Stimulated activated CD8-positive, alpha-beta memory T cell treated with anti-CD3 and anti-CD28 coated beads, Interleukin-12 subunit alpha, Interleukin-12 subunit beta, amount 100 ng/mL, for 1 hour (primary cell): ENCODE measurements around the gene FMO1.
"Not testable (repeated sequence)": the region's sequence is repeated elsewhere in the genome, so short reads cannot be mapped to it uniquely, and the experiment has no call there.

Experiments
- DNase-seq: peaks from one replicate; pipeline ENCODE4 v3.0.0-alpha.2; 2020; ENCODE audit warnings: low read depth

The FMO1 gene

DNA sequence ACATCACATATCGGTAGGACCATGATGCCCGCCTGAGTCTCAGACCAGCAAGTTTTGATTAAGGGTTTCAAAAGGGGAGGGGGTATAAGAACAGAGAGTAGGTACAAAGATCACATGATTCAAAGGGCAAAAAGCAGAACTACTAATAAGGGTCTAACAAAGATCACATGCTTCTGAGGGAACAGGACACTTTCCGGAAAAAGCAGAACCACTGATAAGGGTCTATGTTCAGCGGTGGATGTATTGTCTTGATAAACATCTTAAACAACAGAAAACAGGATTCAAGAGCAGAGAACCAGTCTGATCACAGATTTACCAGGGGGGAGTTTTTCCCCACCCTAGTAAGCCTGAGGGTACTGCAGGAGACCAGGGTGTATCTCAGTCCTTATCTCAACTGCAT, 12.1 kb upstream of the FMO1 start:
- DNase-seq: not testable (repeated sequence)

- no peak for DNase-seq
Observed at GRCh38 chr1:171243878-171244277, 4.4 kb upstream of the FMO1 start.

DNA sequence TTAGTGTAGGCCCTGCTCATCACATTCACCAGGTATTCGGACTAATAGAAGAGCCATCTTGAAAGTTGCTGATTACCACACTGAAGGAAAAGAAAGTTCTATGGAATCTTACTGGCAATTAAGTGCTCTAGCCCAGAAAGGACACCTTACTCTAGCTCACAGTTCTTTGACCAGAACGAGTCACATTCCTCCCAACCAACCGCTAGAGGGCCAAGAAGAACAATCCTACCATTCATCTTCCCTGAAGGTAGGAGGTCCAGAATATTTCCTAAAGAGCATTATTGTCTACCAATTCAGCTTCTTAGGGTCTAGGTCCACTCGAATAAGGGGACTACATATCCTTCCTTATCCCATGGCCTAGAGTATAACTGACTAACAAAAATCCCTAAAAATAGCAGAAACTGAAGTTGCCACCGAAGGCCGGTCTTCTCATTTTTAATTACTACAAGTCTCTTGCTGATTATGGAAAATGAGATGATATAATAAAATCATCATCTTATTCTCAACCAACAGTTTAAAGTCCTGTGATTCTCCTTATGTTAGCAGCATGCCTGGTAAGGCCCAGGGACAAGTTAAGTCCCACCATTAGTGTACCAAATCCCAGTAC, 2.7 kb upstream of the FMO1 start:
- no peak for DNase-seq

- no peak for DNase-seq
Observed at GRCh38 chr1:171247501-171247900, 793 bp upstream of the FMO1 start.

- DNase-seq: no peak
Observed at GRCh38 chr1:171248841-171249240, 547 bp downstream of the FMO1 start.

GRCh38 chr1:171250263-171250662, 2.0 kb downstream of the FMO1 start:
- DNase-seq: no peak

DNA sequence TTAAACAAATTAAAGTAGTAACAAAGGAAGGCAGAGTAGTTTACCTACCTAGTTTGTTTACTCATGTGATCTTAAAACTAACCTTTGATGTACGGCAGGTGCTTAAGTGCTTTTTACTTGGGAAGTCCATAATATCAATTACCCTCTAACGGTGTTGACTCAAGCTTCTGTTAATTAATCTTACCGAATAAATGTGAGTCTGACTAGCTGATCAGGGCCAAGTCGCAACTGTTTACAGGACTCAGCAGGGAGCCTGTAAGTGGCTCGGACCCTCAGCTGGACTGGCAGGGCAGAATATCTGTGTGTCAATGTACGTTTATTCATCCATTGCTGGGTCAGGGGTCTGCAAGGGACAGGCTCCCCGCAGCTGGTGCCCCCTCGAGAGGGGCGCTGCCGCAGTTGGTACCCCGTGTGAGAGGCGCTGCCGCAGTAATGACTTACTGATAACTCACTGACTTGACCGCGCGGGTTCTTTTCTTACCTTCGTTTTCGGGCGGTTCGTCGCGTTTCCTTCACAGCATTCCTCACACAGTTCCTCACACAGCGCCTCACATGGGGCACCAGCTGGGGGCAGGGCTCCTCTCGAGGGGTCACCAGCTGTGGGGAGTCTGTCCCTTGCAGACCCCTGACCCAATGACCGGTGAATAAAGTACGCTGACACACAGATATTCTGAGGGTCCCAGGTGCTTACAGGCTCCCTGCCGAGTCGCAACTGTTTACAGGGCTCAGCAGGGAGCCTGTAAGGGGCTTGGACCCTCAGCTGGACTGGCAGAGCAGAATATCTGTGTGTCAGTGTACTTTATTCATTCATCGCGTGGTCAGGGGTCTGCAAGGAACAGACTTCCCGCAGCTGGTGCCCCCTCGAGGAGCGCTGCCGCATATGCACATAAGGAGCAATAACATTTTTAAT, 3.0 kb downstream of the FMO1 start:
- no peak for DNase-seq

GRCh38 chr1:171251952-171252300, 3.6 kb downstream of the FMO1 start:
- no peak for DNase-seq

DNA sequence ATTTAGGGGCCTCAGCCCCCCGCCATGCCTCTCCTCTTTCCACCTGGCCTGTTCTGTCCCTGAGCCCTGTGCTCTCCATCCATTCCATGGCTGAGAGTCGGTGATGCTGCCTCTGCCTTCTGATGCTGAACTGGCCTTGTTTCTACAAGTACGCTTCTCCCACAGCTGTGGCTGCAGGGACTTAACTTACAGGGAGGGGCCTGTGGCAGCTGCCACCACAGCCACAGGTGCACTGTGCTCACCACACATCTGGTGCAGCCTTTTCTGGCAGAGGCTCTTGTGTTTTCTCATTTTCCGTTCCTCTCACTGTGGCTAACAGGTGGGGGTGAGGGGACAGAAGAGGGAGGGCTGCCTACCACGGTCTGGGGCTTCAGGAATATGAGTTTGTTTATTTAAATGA, 4.2 kb downstream of the FMO1 start:
- DNase-seq: no peak

- DNase-seq: no peak
Observed at GRCh38 chr1:171254859-171255258, 6.6 kb downstream of the FMO1 start.

DNA sequence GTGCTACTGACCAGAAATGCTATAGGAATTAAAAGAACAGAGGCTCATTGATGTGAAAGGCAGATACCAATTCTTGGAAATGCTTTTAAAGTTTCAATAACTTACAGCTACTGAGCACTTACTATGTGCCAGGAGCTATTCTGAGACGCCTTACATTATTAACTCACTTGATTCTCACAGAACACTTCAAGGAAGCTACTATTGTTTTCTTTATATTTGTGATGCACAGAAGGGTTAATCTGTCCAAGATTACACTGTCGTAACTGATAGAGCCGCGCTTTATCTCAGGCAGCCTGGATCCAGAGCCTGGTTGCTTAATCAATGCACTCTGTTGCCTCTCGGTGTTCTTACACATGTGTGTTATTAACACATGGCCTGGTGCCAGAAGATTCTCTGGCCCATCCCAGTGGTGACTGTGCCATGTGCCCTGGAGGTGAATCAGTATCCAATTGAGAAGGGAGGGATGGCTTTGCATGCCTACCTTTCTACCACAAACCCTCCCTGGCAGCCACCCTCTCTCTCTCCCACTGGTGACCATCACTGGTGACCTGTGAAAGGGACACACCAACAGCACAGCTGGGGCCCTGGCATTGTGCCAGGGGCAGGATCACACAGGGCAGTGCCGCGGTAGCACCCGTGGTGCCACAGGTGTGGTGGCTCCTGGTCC, 8.8 kb downstream of the FMO1 start:
- DNase-seq: no peak

- no peak for DNase-seq
Observed at GRCh38 chr1:171257607-171258076, 9.3 kb downstream of the FMO1 start.

- no peak for DNase-seq
Observed at GRCh38 chr1:171258429-171258828, 10.1 kb downstream of the FMO1 start.

DNA sequence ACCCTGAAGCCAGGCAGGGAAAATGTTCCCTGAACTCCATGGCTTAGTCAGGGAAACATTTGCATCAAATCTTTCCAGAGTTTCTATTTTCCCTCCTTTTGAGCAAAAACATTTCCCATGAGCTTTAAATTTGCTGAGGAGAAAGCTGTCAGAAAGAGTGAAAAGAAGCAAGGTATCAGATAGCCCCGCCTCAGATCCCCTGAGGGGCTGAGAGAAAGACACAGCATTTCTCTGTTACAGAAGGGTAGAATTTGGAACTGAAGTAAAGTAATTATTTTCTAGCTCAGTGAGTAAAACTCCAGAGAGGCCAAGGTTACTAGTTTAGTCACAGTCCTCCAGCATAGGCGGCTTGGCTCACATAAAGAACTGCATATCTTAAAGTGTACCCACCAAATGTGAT, 10.6 kb downstream of the FMO1 start:
- no peak for DNase-seq

DNA sequence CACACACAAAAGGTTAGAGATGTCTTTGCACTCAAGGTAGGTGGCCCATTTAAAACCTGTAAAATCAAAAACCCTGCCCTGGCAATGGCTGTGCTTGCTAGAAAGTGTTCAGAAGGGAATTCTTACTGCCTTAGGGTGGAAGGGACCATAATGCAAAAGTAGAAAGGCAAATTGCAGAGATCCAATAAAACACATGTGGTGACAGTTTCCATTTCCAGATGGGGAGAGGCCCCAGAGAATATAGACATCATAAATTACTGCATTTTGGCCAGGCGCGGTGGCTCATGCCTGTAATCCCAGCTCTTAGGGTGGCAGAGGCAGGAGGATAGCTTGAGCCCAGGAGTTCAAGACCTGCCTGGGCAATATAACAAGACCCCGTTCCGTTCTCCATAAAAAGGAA, 13.0 kb downstream of the FMO1 start:
- no peak for DNase-seq

DNA sequence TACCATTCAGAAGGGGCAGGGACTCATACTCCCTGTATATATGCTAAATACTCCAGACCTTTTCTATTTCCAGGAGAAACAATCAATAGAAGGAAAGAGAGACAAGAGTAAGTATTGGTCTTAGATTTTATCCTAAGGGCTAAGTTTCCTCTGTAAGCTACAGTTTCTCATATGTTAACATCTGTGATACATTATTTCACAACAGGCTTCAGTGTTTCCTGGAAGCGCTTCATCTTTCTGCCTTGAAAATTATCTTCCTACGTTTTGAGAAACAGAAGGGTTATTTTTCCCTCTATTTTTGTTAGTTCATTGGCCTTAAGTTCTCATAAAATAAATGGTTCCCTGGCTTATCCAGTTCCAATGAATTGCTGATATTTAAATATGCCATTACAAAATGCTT, 15.6 kb downstream of the FMO1 start:
- DNase-seq: no peak

DNA sequence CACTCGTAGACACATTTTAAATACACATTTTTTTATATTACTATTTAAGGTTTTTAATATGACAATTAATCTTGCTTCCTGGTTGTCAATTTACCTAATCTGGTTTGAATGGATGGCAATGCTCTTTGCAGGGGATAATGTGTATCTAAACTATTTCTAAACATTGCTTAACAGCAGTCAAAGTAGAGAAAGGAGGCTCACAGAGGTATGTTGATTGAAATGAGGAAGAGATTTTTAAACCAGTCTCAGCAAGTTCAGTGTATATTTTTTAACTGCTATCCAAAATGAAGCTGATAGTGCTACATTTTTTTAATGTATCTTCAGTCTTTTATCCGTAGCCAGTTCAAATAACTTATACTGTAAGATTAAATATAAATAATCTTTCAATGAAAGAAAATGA, 17.4 kb downstream of the FMO1 start:
- no peak for DNase-seq

GRCh38 chr1:171266930-171267329, 18.6 kb downstream of the FMO1 start:
- DNase-seq: no peak

DNA sequence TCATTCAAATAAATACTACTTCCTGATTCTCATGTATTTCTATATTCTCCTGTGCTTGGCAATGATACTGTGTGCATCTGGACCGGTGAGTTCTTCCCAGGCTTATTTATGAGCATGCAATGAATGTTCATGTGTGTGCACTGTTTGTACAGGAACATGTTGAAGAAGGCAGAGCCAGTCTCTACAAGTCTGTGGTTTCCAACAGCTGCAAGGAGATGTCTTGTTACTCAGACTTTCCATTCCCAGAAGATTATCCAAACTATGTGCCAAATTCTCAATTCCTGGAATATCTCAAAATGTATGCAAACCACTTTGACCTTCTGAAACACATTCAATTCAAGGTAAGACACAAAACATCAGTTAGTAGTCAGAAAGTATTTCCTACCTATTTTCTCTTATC, 19.1 kb downstream of the FMO1 start:
- DNase-seq: no peak

DNA sequence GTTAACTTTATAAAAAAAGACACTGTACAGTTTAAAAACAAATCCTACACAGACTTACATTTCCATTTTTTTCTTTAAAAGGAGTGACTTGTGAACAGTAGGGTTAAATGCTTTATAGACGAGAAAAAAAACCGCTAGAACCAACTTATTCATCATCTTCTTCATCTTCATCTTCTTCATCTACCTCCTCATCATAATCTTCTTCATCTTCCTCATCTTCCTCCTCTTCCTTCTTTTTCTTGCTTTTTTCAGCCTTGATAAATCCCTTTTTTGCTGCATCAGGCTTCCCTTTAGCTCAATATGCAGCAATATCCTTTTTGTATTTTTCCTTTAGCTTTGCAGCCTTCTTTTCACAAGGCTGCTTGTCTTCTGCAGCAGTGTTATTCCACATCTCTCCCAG, 22.5 kb downstream of the FMO1 start:
- DNase-seq: no peak

GRCh38 chr1:171277534-171277933, 29.2 kb downstream of the FMO1 start:
- no peak for DNase-seq

GRCh38 chr1:171279234-171279633, 30.9 kb downstream of the FMO1 start:
- DNase-seq: no peak

DNA sequence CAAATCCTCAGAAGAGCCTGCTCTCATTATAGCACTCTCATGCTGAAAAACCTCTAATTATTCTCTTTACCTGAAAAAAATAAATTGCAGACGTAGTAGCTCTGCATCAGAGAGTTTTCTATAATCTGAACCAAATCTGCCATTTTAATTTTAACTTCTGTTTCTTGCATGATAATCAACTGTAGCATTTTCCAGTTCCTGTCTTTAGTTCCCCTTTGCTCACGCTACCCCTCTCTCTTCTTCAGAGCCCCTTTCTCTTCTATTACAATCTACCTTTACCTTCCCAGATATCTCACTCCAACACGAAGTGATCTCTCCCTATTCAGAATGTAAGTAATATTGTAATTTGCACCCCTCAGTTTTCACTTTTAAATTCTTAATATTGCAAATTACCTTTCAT, 31.4 kb downstream of the FMO1 start:
- DNase-seq: no peak
